Ovary (tissue), 3 donors: ENCODE results near the gene XPNPEP3.

Experiments
- CTCF ChIP-seq, 3 donors: fragments of 450-650 bp in 2 of 3; fragments of 200-600 bp in 1 of 3; IDR thresholded peaks; one replicate each; pipeline versions ENCODE4 v1.5.1 to v1.8.0; 2016 to 2022; ENCODE audit warnings: antibody characterized with exemption in 3 of 3, mild to moderate bottlenecking in 1 of 3
- POLR2A ChIP-seq: fragments of 450-650 bp; IDR thresholded peaks from one replicate; pipeline ENCODE4 v1.6.1; 2017; ENCODE audit warnings: antibody characterized with exemption, mild to moderate bottlenecking, moderate library complexity
- donor health status: DM: no; HTN: no; CAD: no.

DNA sequence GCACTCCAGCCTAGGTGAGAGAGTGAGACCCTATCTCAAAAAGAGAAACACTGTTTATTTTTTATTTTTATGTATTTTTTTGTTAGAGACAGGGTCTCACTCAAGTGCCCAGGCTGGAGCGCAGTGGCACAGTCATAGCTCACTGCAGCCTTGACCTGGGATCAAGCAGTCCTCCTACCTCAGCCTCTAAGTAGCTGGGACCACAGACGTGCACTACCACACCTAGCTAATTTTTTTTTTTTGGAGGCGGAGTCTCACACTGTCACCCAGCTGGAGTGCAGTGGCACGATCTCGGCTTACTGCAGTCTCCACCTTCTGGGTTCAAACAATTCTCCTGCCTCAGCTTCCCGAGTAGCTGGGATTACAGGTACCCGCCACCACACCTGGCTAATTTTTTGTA, 100.7 kb downstream of the XPNPEP3 start:
- no peak for TF ChIP-seq CTCF (IDR thresholded peaks at IDR 0.05)
- TF ChIP-seq POLR2A, result no peak
